A673 (cell line): ENCODE data around the gene ART1. TPM values are rescaled to one million over a fixed set of nuclear protein-coding genes. Genes with fewer than 3 reads are reported as not detected.

Source experiments
- BruUV-seq: library from RNA; stranded (reverse); fragments of 400-500 nt; replicated peaks from 2 replicates; lab custom pipeline; 2021; lab: Mats Ljungman, UMichigan
- CTCF ChIA-PET: fragments of 300-600 bp; sonication (Branson Sonifier 250); formaldehyde crosslinking; loops from one replicate; lab custom pipeline; 2022; ENCODE audit warnings: antibody characterized with exemption; lab: Charles Lee
- POLR2A ChIA-PET: fragments of 300-600 bp; sonication (Branson Sonifier 250); formaldehyde crosslinking; loops from one replicate; lab custom pipeline; 2022; ENCODE audit warnings: antibody characterized with exemption; ENCODE audit not compliant: low non-redundant PET; lab: Charles Lee
- DNase-seq: peaks from one replicate; pipeline ENCODE4 v3.0.0-alpha.2; 2015; ENCODE audit warnings: low spot score
- H3K27ac ChIP-seq: fragments of 200-600 bp; sonication (generic); 2 replicates; pipeline ENCODE4 v1.5.1; 2016; ENCODE audit warnings: mixed run types, low read depth, mild to moderate bottlenecking, mixed read lengths, antibody characterized with exemption, low read length; ENCODE audit not compliant: poor library complexity, severe bottlenecking
- H3K27me3 ChIP-seq: fragments of 200-600 bp; sonication (generic); replicated peaks from 2 replicates; pipeline ENCODE4 v1.6.1; 2017; ENCODE audit warnings: mixed run types, low read depth, mild to moderate bottlenecking, mixed read lengths, antibody characterized with exemption, low read length; ENCODE audit not compliant: insufficient read depth, poor library complexity
- H3K36me3 ChIP-seq: fragments of 200-600 bp; sonication (generic); 2 replicates; pipeline ENCODE4 v1.6.1; 2016; ENCODE audit warnings: mixed run types, mild to moderate bottlenecking, mixed read lengths, antibody characterized with exemption, low read length; ENCODE audit not compliant: insufficient read depth, poor library complexity, severe bottlenecking
- H3K4me1 ChIP-seq: fragments of 200-600 bp; sonication (generic); 2 replicates; pipeline ENCODE4 v1.6.1; 2017; ENCODE audit warnings: mixed run types, mild to moderate bottlenecking, mixed read lengths, antibody characterized with exemption, low read length; ENCODE audit not compliant: insufficient read depth, poor library complexity, severe bottlenecking
- H3K4me3 ChIP-seq: fragments of 200-600 bp; sonication (generic); 2 replicates; pipeline ENCODE4 v1.5.1; 2016; ENCODE audit warnings: low read depth, mixed run types, mild to moderate bottlenecking, mixed read lengths, low read length; ENCODE audit not compliant: poor library complexity, severe bottlenecking
- H3K9me3 ChIP-seq: fragments of 200-600 bp; sonication (generic); 2 replicates; pipeline ENCODE4 v1.6.1; 2016; ENCODE audit warnings: mixed run types, low read depth, mild to moderate bottlenecking, mixed read lengths, antibody characterized with exemption, low read length; ENCODE audit not compliant: poor library complexity, severe bottlenecking
- CTCF ChIP-seq: fragments of 300-800, 200-600 bp; sonication (generic); conservative IDR thresholded peaks from 2 replicates; pipeline ENCODE4 v1.5.1; 2017; ENCODE audit warnings: low read depth, mild to moderate bottlenecking, antibody characterized with exemption, low read length, moderate library complexity, mixed read lengths
- EZH2 ChIP-seq: fragments of 200-600 bp; sonication (generic); IDR thresholded peaks from 2 replicates; pipeline ENCODE4 v1.6.1; 2017; ENCODE audit warnings: borderline replicate concordance, low read depth, mild to moderate bottlenecking, mixed read lengths, antibody characterized with exemption, low read length; ENCODE audit not compliant: poor library complexity, severe bottlenecking
- intact Hi-C: fragments of 100-400 bp; cut with micrococcal nuclease; formaldehyde crosslinking; loops from one replicate; pipeline ENCODE4 v1.10.0; 2022; ENCODE audit not compliant: unreplicated experiment
- total RNA-seq: library from RNA; stranded (reverse); gene quantifications from 2 replicates; pipeline ENCODE4 v1.2.3, GENCODE V29; 2021

ART1 gene
- total RNA-seq, 1 experiment from 2014 or later, result not detected

- Histone ChIP-seq H3K27ac (no peak overlapping the region), H3K27me3 (no peaks in the 10 kb centered on the region), H3K9me3 (no peaks in the 10 kb centered on the region), H3K4me1 (no peaks in the 10 kb centered on the region), H3K4me3 (no peak overlapping the region), H3K36me3 (no peaks in the 10 kb centered on the region)
- DNase-seq, result no peak
- POLR2A ChIA-PET, result no interaction called here
- BruUV-seq, result no TSS peak
- intact Hi-C loops, result no loop called here
- CTCF ChIA-PET, result no interaction called here
- TF ChIP-seq CTCF (no peak), EZH2 (no peak)
These were observed 13.3 kb downstream of the ART1 start for GRCh38 chr11:3658252-3658651.

- intact Hi-C loops, result no loop called here
- no peak for DNase-seq
- ChIA-PET POLR2A (no interaction called here), CTCF (no interaction called here)
- H3K27me3 ChIP-seq, result no peaks in the 10 kb centered on the region
- H3K36me3 ChIP-seq, result no peaks in the 10 kb centered on the region
- H3K4me3 ChIP-seq, result no peak overlapping the region
- no peaks in the 10 kb centered on the region for H3K4me1 ChIP-seq
- BruUV-seq, result no TSS peak
- no peak overlapping the region for H3K27ac ChIP-seq
- no peak for TF ChIP-seq CTCF
- no peak for TF ChIP-seq EZH2
- no peaks in the 10 kb centered on the region for H3K9me3 ChIP-seq
These were observed 14.9 kb downstream of the ART1 start for GRCh38 chr11:3659595-3660515.

- no peak overlapping the region for H3K4me3 ChIP-seq
- intact Hi-C loops, result no loop called here
- H3K9me3 ChIP-seq, result no peaks in the 10 kb centered on the region
- no TSS peak for BruUV-seq
- H3K27me3 ChIP-seq, result no peaks in the 10 kb centered on the region
- CTCF ChIA-PET, result no interaction called here
- TF ChIP-seq CTCF, result no peak
- no peak for TF ChIP-seq EZH2
- DNase-seq, result no peak
- no peak overlapping the region for H3K27ac ChIP-seq
- H3K4me1 ChIP-seq, result no peaks in the 10 kb centered on the region
- no peaks in the 10 kb centered on the region for H3K36me3 ChIP-seq
- POLR2A ChIA-PET, result no interaction called here
These were observed 16.0 kb downstream of the ART1 start for GRCh38 chr11:3660960-3661359.
